Measurements from ENCODE around the gene TEKTIP1. TPM values are rescaled to one million over a fixed set of nuclear protein-coding genes. Genes with fewer than 3 reads are reported as not detected.

TEKTIP1 gene
- total RNA-seq, 1 experiment from 2014 or later: 2.7 TPM

GRCh38 chr19:3503036-3503572 is 35.9 kb upstream of the TEKTIP1 start:
- no peak for DNase-seq
- Mint-ChIP-seq H3K27ac (ENCODE audit: unreplicated experiment) (no peak overlapping the region), H3K4me3 (ENCODE audit: low read depth, unreplicated experiment) (no peak overlapping the region), H3K4me1 (ENCODE audit: low read depth, unreplicated experiment) (no peaks in the 10 kb centered on the region), H3K9me3 (ENCODE audit: low read depth, unreplicated experiment) (no peaks in the 10 kb centered on the region), H3K36me3 (ENCODE audit: insufficient read depth, unreplicated experiment) (peaks cover 39% of the 10 kb centered on the region), H3K27me3 (ENCODE audit: unreplicated experiment) (no peaks in the 10 kb centered on the region)
- CTCF ChIA-PET: no interaction called here
- intact Hi-C loops (cut with micrococcal nuclease; ENCODE audit: unreplicated experiment): no loop called here
- BruUV-seq (replicated peaks): no TSS peak
- TF ChIP-seq CTCF (IDR thresholded peaks at IDR 0.05; ENCODE audit: unreplicated experiment): no peak

- no peak for TF ChIP-seq CTCF (IDR thresholded peaks at IDR 0.05; ENCODE audit: unreplicated experiment)
- intact Hi-C loops (cut with micrococcal nuclease; ENCODE audit: unreplicated experiment): no loop called here
- no TSS peak for BruUV-seq (replicated peaks)
- no peaks in the 10 kb centered on the region for H3K27me3 Mint-ChIP-seq (ENCODE audit: unreplicated experiment)
- H3K4me1 Mint-ChIP-seq (ENCODE audit: low read depth, unreplicated experiment): peaks cover 8% of the 10 kb centered on the region
- H3K36me3 Mint-ChIP-seq (ENCODE audit: insufficient read depth, unreplicated experiment): peaks cover 44% of the 10 kb centered on the region
- H3K27ac Mint-ChIP-seq (ENCODE audit: unreplicated experiment): peak overlapping the region; percentile 56
- CTCF ChIA-PET: no interaction called here
- peak overlapping the region; percentile 92 for H3K4me3 Mint-ChIP-seq (ENCODE audit: low read depth, unreplicated experiment)
- DNase-seq: no peak
- H3K9me3 Mint-ChIP-seq (ENCODE audit: low read depth, unreplicated experiment): no peaks in the 10 kb centered on the region
Observed at GRCh38 chr19:3504735-3505134, 34.2 kb upstream of the TEKTIP1 start.

GRCh38 chr19:3505598-3506383 is 33.2 kb upstream of the TEKTIP1 start, which contains the start of gene FZR1:
Gene FZR1, plus strand, starts transcription at chr19:3506311. Its CDS starts 16,679 bp downstream, at chr19:3522990.
- BruUV-seq (replicated peaks): TSS peak; percentile 89
- Mint-ChIP-seq H3K9me3 (ENCODE audit: low read depth, unreplicated experiment) (no peaks in the 10 kb centered on the region), H3K27me3 (ENCODE audit: unreplicated experiment) (no peaks in the 10 kb centered on the region), H3K4me1 (ENCODE audit: low read depth, unreplicated experiment) (peaks cover 8% of the 10 kb centered on the region), H3K36me3 (ENCODE audit: insufficient read depth, unreplicated experiment) (peaks cover 33% of the 10 kb centered on the region), H3K4me3 (ENCODE audit: low read depth, unreplicated experiment) (peak within 1 kb of the TSS; percentile 92), H3K27ac (ENCODE audit: unreplicated experiment) (peak within 1 kb of the TSS; percentile 92)
- no peak for TF ChIP-seq CTCF (IDR thresholded peaks at IDR 0.05; ENCODE audit: unreplicated experiment)
- DNase-seq: peak; percentile 97
- intact Hi-C loops (cut with micrococcal nuclease; ENCODE audit: unreplicated experiment): no loop called here
- CTCF ChIA-PET: no interaction called here

- peaks cover 8% of the 10 kb centered on the region for H3K4me1 Mint-ChIP-seq (ENCODE audit: low read depth, unreplicated experiment)
- intact Hi-C loops (cut with micrococcal nuclease; ENCODE audit: unreplicated experiment): no loop called here
- no TSS peak for BruUV-seq (replicated peaks)
- H3K27ac Mint-ChIP-seq (ENCODE audit: unreplicated experiment): peak overlapping the region; percentile 69
- CTCF ChIA-PET: interaction anchor here (0.6 kb wide), 1 partner anchor 1065 kb away, joined by 5 read pairs; no protein-coding TSS in a partner anchor
- no peak for TF ChIP-seq CTCF (IDR thresholded peaks at IDR 0.05; ENCODE audit: unreplicated experiment)
- H3K27me3 Mint-ChIP-seq (ENCODE audit: unreplicated experiment): no peaks in the 10 kb centered on the region
- no peak for DNase-seq
- no peaks in the 10 kb centered on the region for H3K9me3 Mint-ChIP-seq (ENCODE audit: low read depth, unreplicated experiment)
- peak overlapping the region; percentile 92 for H3K4me3 Mint-ChIP-seq (ENCODE audit: low read depth, unreplicated experiment)
- H3K36me3 Mint-ChIP-seq (ENCODE audit: insufficient read depth, unreplicated experiment): peaks cover 28% of the 10 kb centered on the region
Observed at GRCh38 chr19:3506384-3507340, 32.3 kb upstream of the TEKTIP1 start.

Data from Calu3 (cell line).